Mammary epithelial cell (primary cell): ENCODE measurements around the gene SOX5.

Experiments
- EZH2 ChIP-seq: IDR thresholded peaks from 2 replicates; pipeline ENCODE4 v1.6.1; 2012; ENCODE audit warnings: low read length, inconsistent platforms, borderline replicate concordance
- TF ChIP-seq, protein P1 (sequence below), 2 donors: IDR thresholded peaks in 1 of 2; conservative IDR thresholded peaks in 1 of 2; 2 replicates each; pipeline ENCODE4 v1.5.1; 2011 to 2012; ENCODE audit warnings: inconsistent platforms in 2 of 2, low read length in 2 of 2, mild to moderate bottlenecking in 2 of 2, control low read depth in 1 of 2, low read depth in 1 of 2; ENCODE audit not compliant: insufficient read depth in 1 of 2; ENCODE audit errors: extremely low read depth in 1 of 2

DNA sequence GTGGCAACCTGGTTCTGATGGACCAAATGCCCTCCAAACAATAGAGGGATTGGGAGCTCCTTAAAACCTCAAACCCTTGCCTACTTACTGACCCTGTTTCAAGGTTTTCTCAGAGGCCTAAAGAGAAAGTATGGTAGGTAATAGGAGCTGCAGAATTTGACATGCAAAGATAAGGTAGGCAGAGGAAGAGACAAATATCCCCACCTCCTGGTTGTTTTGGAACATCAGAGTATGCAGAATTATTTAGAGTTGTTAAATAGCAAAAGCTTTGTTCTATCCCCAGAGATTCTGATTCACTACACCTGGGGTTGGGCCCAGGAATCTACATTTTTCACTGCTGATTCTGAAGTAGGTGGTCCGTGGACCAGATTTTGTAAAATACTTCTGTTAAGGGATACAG lies 421.2 kb downstream of the SOX5 start:
- TF ChIP-seq, protein P1, sequence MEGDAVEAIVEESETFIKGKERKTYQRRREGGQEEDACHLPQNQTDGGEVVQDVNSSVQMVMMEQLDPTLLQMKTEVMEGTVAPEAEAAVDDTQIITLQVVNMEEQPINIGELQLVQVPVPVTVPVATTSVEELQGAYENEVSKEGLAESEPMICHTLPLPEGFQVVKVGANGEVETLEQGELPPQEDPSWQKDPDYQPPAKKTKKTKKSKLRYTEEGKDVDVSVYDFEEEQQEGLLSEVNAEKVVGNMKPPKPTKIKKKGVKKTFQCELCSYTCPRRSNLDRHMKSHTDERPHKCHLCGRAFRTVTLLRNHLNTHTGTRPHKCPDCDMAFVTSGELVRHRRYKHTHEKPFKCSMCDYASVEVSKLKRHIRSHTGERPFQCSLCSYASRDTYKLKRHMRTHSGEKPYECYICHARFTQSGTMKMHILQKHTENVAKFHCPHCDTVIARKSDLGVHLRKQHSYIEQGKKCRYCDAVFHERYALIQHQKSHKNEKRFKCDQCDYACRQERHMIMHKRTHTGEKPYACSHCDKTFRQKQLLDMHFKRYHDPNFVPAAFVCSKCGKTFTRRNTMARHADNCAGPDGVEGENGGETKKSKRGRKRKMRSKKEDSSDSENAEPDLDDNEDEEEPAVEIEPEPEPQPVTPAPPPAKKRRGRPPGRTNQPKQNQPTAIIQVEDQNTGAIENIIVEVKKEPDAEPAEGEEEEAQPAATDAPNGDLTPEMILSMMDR (conservative IDR thresholded peaks at IDR 0.05 in 1 of 2, IDR thresholded peaks at IDR 0.05 in 1 of 2; ENCODE audit: extremely low read depth in 1 of 2, insufficient read depth in 1 of 2, low read depth in 1 of 2, low read length in 2 of 2): no peak
- TF ChIP-seq EZH2: no peak
